ENCODE results near the gene ERVW-1.
"Not testable (repeated sequence)": the region's sequence is repeated elsewhere in the genome, so short reads cannot be mapped to it uniquely, and the experiment has no call there.

ERVW-1 gene

GRCh38 chr7:92489634-92490033, 11.9 kb upstream of the ERVW-1 start:
- H3K36me3 ChIP-seq (ENCODE audit: control insufficient read depth in 1 of 2, insufficient read depth in 2 of 2, low read length in 2 of 2) = peaks cover 49 to 70% of the 10 kb centered on the region in 2 donors
- H3K4me1 ChIP-seq (ENCODE audit: control insufficient read depth in 1 of 2, insufficient read depth in 2 of 2, low read length in 2 of 2) = no peaks in the 10 kb centered on the region
- H3K9me3 ChIP-seq (ENCODE audit: control insufficient read depth in 1 of 2, low read length in 2 of 2) = no peaks in the 10 kb centered on the region
- H3K4me3 ChIP-seq (ENCODE audit: low read depth in 1 of 2, low read length in 2 of 2) = no peak overlapping the region
- H3K27me3 ChIP-seq (ENCODE audit: low read depth, low read length) = no peaks in the 10 kb centered on the region
- no peak overlapping the region for H3K27ac ChIP-seq (ENCODE audit: low read length)

- H3K27me3 ChIP-seq (ENCODE audit: low read depth, low read length) = no peaks in the 10 kb centered on the region
- H3K9me3 ChIP-seq (ENCODE audit: control insufficient read depth in 1 of 2, low read length in 2 of 2) = no peaks in the 10 kb centered on the region
- peaks cover 44 to 56% of the 10 kb centered on the region in 2 donors for H3K36me3 ChIP-seq (ENCODE audit: control insufficient read depth in 1 of 2, insufficient read depth in 2 of 2, low read length in 2 of 2)
- H3K27ac ChIP-seq (ENCODE audit: low read length) = no peak overlapping the region
- no peaks in the 10 kb centered on the region for H3K4me1 ChIP-seq (ENCODE audit: control insufficient read depth in 1 of 2, insufficient read depth in 2 of 2, low read length in 2 of 2)
- H3K4me3 ChIP-seq (ENCODE audit: low read depth in 1 of 2, low read length in 2 of 2) = no peak overlapping the region
Observed at GRCh38 chr7:92487804-92488203, 10.1 kb upstream of the ERVW-1 start.

GRCh38 chr7:92485974-92486373, 8.2 kb upstream of the ERVW-1 start:
- no peaks in the 10 kb centered on the region for H3K4me1 ChIP-seq (ENCODE audit: control insufficient read depth in 1 of 2, insufficient read depth in 2 of 2, low read length in 2 of 2)
- no peak overlapping the region for H3K27ac ChIP-seq (ENCODE audit: low read length)
- H3K4me3 ChIP-seq (ENCODE audit: low read depth in 1 of 2, low read length in 2 of 2) = no peak overlapping the region
- no peaks in the 10 kb centered on the region for H3K27me3 ChIP-seq (ENCODE audit: low read depth, low read length)
- no peaks in the 10 kb centered on the region for H3K9me3 ChIP-seq (ENCODE audit: control insufficient read depth in 1 of 2, low read length in 2 of 2)
- peaks cover 32 to 40% of the 10 kb centered on the region in 2 donors for H3K36me3 ChIP-seq (ENCODE audit: control insufficient read depth in 1 of 2, insufficient read depth in 2 of 2, low read length in 2 of 2)

- Histone ChIP-seq H3K27me3 (ENCODE audit: low read depth, low read length) (no peaks in the 10 kb centered on the region), H3K27ac (ENCODE audit: low read length) (no peak overlapping the region), H3K4me1 (ENCODE audit: control insufficient read depth in 1 of 2, insufficient read depth in 2 of 2, low read length in 2 of 2) (no peaks in the 10 kb centered on the region), H3K9me3 (ENCODE audit: control insufficient read depth in 1 of 2, low read length in 2 of 2) (no peaks in the 10 kb centered on the region), H3K4me3 (ENCODE audit: low read depth in 1 of 2, low read length in 2 of 2) (no peak overlapping the region), H3K36me3 (ENCODE audit: control insufficient read depth in 1 of 2, insufficient read depth in 2 of 2, low read length in 2 of 2) (peaks cover 27 to 37% of the 10 kb centered on the region in 2 donors)
Observed at GRCh38 chr7:92485267-92485892, 7.6 kb upstream of the ERVW-1 start.

- H3K4me1 ChIP-seq (ENCODE audit: control insufficient read depth in 1 of 2, insufficient read depth in 2 of 2, low read length in 2 of 2); H3K4me3 ChIP-seq (ENCODE audit: low read depth in 1 of 2, low read length in 2 of 2); H3K27ac ChIP-seq (ENCODE audit: low read length); H3K9me3 ChIP-seq (ENCODE audit: control insufficient read depth in 1 of 2, low read length in 2 of 2); H3K27me3 ChIP-seq (ENCODE audit: low read depth, low read length): not testable (repeated sequence)
- peaks cover 27 to 32% of the 10 kb centered on the region in 2 donors for H3K36me3 ChIP-seq (ENCODE audit: control insufficient read depth in 1 of 2, insufficient read depth in 2 of 2, low read length in 2 of 2)
Observed at GRCh38 chr7:92484226-92484625, 6.5 kb upstream of the ERVW-1 start.

GRCh38 chr7:92483624-92484023, 5.9 kb upstream of the ERVW-1 start:
- H3K4me3 ChIP-seq (ENCODE audit: low read depth in 1 of 2, low read length in 2 of 2); H3K4me1 ChIP-seq (ENCODE audit: control insufficient read depth in 1 of 2, insufficient read depth in 2 of 2, low read length in 2 of 2); H3K27me3 ChIP-seq (ENCODE audit: low read depth, low read length); H3K9me3 ChIP-seq (ENCODE audit: control insufficient read depth in 1 of 2, low read length in 2 of 2); H3K27ac ChIP-seq (ENCODE audit: low read length): not testable (repeated sequence)
- H3K36me3 ChIP-seq (ENCODE audit: control insufficient read depth in 1 of 2, insufficient read depth in 2 of 2, low read length in 2 of 2) = peaks cover 26 to 27% of the 10 kb centered on the region in 2 donors

- H3K4me3 ChIP-seq (ENCODE audit: low read depth in 1 of 2, low read length in 2 of 2); H3K4me1 ChIP-seq (ENCODE audit: control insufficient read depth in 1 of 2, insufficient read depth in 2 of 2, low read length in 2 of 2); H3K9me3 ChIP-seq (ENCODE audit: control insufficient read depth in 1 of 2, low read length in 2 of 2); H3K27ac ChIP-seq (ENCODE audit: low read length); H3K27me3 ChIP-seq (ENCODE audit: low read depth, low read length); H3K36me3 ChIP-seq (ENCODE audit: control insufficient read depth in 1 of 2, insufficient read depth in 2 of 2, low read length in 2 of 2): not testable (repeated sequence)
Observed at GRCh38 chr7:92479146-92479545, 1.4 kb upstream of the ERVW-1 start.

- Histone ChIP-seq H3K27ac (ENCODE audit: low read length) (no peak overlapping the region), H3K27me3 (ENCODE audit: low read depth, low read length) (no peaks in the 10 kb centered on the region), H3K4me3 (ENCODE audit: low read depth in 1 of 2, low read length in 2 of 2) (no peak overlapping the region), H3K4me1 (ENCODE audit: control insufficient read depth in 1 of 2, insufficient read depth in 2 of 2, low read length in 2 of 2) (no peaks in the 10 kb centered on the region), H3K9me3 (ENCODE audit: control insufficient read depth in 1 of 2, low read length in 2 of 2) (no peaks in the 10 kb centered on the region), H3K36me3 (ENCODE audit: control insufficient read depth in 1 of 2, insufficient read depth in 2 of 2, low read length in 2 of 2) (peaks cover 0 to 7% of the 10 kb centered on the region in 2 donors)
Observed at GRCh38 chr7:92478711-92479110, 965 bp upstream of the ERVW-1 start.

- Histone ChIP-seq H3K27me3 (ENCODE audit: low read depth, low read length) (no peaks in the 10 kb centered on the region), H3K4me3 (ENCODE audit: low read depth in 1 of 2, low read length in 2 of 2) (no peak overlapping the region), H3K9me3 (ENCODE audit: control insufficient read depth in 1 of 2, low read length in 2 of 2) (no peaks in the 10 kb centered on the region), H3K27ac (ENCODE audit: low read length) (no peak overlapping the region), H3K36me3 (ENCODE audit: control insufficient read depth in 1 of 2, insufficient read depth in 2 of 2, low read length in 2 of 2) (peaks cover 0 to 7% of the 10 kb centered on the region in 2 donors), H3K4me1 (ENCODE audit: control insufficient read depth in 1 of 2, insufficient read depth in 2 of 2, low read length in 2 of 2) (no peaks in the 10 kb centered on the region)
Observed at GRCh38 chr7:92478095-92478494, 349 bp upstream of the ERVW-1 start.

GRCh38 chr7:92475851-92476590, 1.7 kb downstream of the ERVW-1 start:
- H3K4me3 ChIP-seq (ENCODE audit: low read depth in 1 of 2, low read length in 2 of 2); H3K36me3 ChIP-seq (ENCODE audit: control insufficient read depth in 1 of 2, insufficient read depth in 2 of 2, low read length in 2 of 2); H3K27ac ChIP-seq (ENCODE audit: low read length); H3K9me3 ChIP-seq (ENCODE audit: control insufficient read depth in 1 of 2, low read length in 2 of 2); H3K27me3 ChIP-seq (ENCODE audit: low read depth, low read length); H3K4me1 ChIP-seq (ENCODE audit: control insufficient read depth in 1 of 2, insufficient read depth in 2 of 2, low read length in 2 of 2): not testable (repeated sequence)

- H3K4me1 ChIP-seq (ENCODE audit: control insufficient read depth in 1 of 2, insufficient read depth in 2 of 2, low read length in 2 of 2); H3K9me3 ChIP-seq (ENCODE audit: control insufficient read depth in 1 of 2, low read length in 2 of 2); H3K4me3 ChIP-seq (ENCODE audit: low read depth in 1 of 2, low read length in 2 of 2); H3K27me3 ChIP-seq (ENCODE audit: low read depth, low read length); H3K36me3 ChIP-seq (ENCODE audit: control insufficient read depth in 1 of 2, insufficient read depth in 2 of 2, low read length in 2 of 2); H3K27ac ChIP-seq (ENCODE audit: low read length): not testable (repeated sequence)
Observed at GRCh38 chr7:92475261-92475770, 2.4 kb downstream of the ERVW-1 start.
